ENCODE results near the gene MAGIX. TPM values are rescaled to one million over a fixed set of nuclear protein-coding genes. Genes with fewer than 3 reads are reported as not detected.
"Not testable (repeated sequence)": the region's sequence is repeated elsewhere in the genome, so short reads cannot be mapped to it uniquely, and the experiment has no call there.

MAGIX gene
- total and polyA plus RNA-seq, 2 experiments from 2014 or later: 3.2 to 6.8 TPM

DNA sequence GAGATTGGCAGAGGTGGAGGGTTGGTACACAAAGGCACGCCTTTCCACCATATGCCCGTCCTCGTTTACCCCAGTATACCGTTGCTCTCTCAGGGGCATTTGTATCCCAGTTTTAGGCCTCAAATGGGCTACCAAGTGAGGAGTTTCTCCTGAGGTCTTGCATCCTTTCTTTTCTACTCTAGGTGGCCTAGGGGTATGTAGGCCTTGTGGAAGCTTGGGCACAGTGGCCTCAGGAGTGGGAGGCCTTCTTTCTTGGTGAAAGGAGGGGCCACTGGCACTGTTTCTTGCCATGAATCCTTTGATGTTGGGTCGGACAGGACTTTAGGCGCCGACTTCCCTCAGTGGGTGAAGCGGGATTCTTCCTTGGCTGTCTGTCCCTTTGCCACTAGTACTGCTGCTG, 15.3 kb upstream of the MAGIX start:
- Histone ChIP-seq H3K9me3 (ENCODE audit: low read depth) (no peaks in the 10 kb centered on the region), H3K4me3 (no peak overlapping the region), H3K27me3 (no peaks in the 10 kb centered on the region), H3K36me3 (no peaks in the 10 kb centered on the region), H3K4me1 (ENCODE audit: low read depth) (no peaks in the 10 kb centered on the region), H3K27ac (no peak overlapping the region)
- TF ChIP-seq, protein P1, sequence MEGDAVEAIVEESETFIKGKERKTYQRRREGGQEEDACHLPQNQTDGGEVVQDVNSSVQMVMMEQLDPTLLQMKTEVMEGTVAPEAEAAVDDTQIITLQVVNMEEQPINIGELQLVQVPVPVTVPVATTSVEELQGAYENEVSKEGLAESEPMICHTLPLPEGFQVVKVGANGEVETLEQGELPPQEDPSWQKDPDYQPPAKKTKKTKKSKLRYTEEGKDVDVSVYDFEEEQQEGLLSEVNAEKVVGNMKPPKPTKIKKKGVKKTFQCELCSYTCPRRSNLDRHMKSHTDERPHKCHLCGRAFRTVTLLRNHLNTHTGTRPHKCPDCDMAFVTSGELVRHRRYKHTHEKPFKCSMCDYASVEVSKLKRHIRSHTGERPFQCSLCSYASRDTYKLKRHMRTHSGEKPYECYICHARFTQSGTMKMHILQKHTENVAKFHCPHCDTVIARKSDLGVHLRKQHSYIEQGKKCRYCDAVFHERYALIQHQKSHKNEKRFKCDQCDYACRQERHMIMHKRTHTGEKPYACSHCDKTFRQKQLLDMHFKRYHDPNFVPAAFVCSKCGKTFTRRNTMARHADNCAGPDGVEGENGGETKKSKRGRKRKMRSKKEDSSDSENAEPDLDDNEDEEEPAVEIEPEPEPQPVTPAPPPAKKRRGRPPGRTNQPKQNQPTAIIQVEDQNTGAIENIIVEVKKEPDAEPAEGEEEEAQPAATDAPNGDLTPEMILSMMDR (IDR thresholded peaks at IDR 0.05; ENCODE audit: low read depth, low read length): no peak
- DNase-seq (ENCODE audit: low read depth in 1 of 2, low spot score in 1 of 2): no peak

GRCh38 chrX:49147936-49148335, 14.6 kb upstream of the MAGIX start:
- Histone ChIP-seq H3K4me1 (ENCODE audit: low read depth) (no peaks in the 10 kb centered on the region), H3K36me3 (no peaks in the 10 kb centered on the region), H3K27me3 (no peaks in the 10 kb centered on the region), H3K4me3 (no peak overlapping the region), H3K27ac (no peak overlapping the region), H3K9me3 (ENCODE audit: low read depth) (no peaks in the 10 kb centered on the region)
- DNase-seq (ENCODE audit: low read depth in 1 of 2, low spot score in 1 of 2): no peak
- TF ChIP-seq, protein P1 (IDR thresholded peaks at IDR 0.05; ENCODE audit: low read depth, low read length): no peak

DNA sequence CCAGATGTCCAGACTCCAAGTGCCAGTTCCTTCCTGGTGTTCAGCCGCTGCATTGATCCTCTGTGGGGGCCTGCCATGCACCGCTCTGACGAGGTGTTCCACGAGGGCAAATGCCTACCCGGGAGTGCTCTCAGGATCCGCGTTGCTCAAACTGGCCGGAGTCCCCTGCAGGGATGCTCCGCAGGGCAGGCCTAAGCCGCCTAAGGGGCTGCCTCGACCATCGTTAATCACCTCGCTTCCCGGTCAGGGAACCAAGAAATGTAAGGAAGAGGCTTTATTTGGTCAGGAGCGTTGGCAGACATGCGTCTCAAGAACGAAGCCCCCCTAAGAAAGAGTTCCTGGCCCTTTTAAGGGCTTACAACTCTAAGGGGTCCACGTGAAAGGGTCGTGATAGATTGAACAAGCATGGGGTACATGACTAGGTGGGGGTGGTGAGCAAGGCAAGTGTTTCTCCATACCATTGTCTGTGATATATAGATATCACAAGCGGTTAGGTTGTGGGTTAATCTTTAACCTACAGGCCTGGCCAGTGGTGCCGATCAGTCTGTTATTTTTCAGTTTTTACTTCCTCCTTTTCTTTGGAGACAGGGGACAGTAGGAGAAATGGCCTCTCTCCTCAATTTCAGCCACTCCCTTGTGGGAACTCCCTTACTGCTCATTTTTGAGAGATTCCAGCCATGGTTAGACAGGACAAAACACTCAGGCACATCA, 14.0 kb upstream of the MAGIX start:
- H3K27ac ChIP-seq; H3K9me3 ChIP-seq (ENCODE audit: low read depth); H3K27me3 ChIP-seq: not testable (repeated sequence)

GRCh38 chrX:49149291-49149690, 13.3 kb upstream of the MAGIX start:
- not testable (repeated sequence) for DNase-seq (ENCODE audit: low read depth in 1 of 2, low spot score in 1 of 2); H3K4me3 ChIP-seq; H3K27me3 ChIP-seq; H3K36me3 ChIP-seq; H3K9me3 ChIP-seq (ENCODE audit: low read depth); H3K4me1 ChIP-seq (ENCODE audit: low read depth); H3K27ac ChIP-seq

More for the DNA sequence above, 14.0 kb upstream of the MAGIX start:
- H3K4me3 ChIP-seq; H3K4me1 ChIP-seq (ENCODE audit: low read depth); H3K36me3 ChIP-seq; DNase-seq (ENCODE audit: low read depth in 1 of 2, low spot score in 1 of 2): not testable (repeated sequence)

DNA sequence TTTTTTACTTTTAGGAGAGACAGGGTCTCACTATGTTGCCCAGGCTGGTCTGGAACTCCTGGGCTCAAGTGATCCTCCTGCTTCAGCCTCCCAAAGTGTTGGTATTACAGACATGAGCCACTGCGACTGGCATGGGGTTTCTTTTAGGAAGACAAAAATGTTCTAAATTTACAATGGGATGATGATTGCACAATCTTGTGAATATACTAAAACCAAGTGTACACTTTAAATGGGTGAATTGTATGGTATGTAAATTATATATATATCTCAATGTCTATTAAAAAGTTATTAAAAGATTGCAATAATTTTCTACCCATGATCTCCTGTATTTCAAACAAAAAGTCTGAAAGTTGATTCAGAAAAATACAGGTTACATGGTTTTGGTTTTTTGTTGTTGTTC, 9.1 kb upstream of the MAGIX start:
- H3K36me3 ChIP-seq: no peaks in the 10 kb centered on the region
- H3K4me3 ChIP-seq: no peak overlapping the region
- TF ChIP-seq, protein P1 (IDR thresholded peaks at IDR 0.05; ENCODE audit: low read depth, low read length): no peak
- no peaks in the 10 kb centered on the region for H3K27me3 ChIP-seq
- no peak overlapping the region for H3K27ac ChIP-seq
- no peaks in the 10 kb centered on the region for H3K4me1 ChIP-seq (ENCODE audit: low read depth)
- DNase-seq (ENCODE audit: low read depth in 1 of 2, low spot score in 1 of 2): no peak
- H3K9me3 ChIP-seq (ENCODE audit: low read depth): no peaks in the 10 kb centered on the region

GRCh38 chrX:49155243-49155899, 7.2 kb upstream of the MAGIX start:
- Histone ChIP-seq H3K4me3 (peak overlapping the region; percentile 35), H3K27ac (peak overlapping the region; percentile 98), H3K36me3 (no peaks in the 10 kb centered on the region), H3K9me3 (ENCODE audit: low read depth) (no peaks in the 10 kb centered on the region), H3K27me3 (no peaks in the 10 kb centered on the region), H3K4me1 (ENCODE audit: low read depth) (no peaks in the 10 kb centered on the region)
- peak; percentile 52 to 80 for DNase-seq (ENCODE audit: low read depth in 1 of 2, low spot score in 1 of 2)
- TF ChIP-seq, protein P1 (IDR thresholded peaks at IDR 0.05; ENCODE audit: low read depth, low read length): no peak
